GM23338 (cell line): ENCODE results near the gene CYP2D6.

Experiments
- CREB1 ChIP-seq: fragments of 250-450 bp; sonication (Bioruptor Pico); IDR thresholded peaks from 2 replicates; pipeline ENCODE4 v1.5.0; 2020; ENCODE audit warnings: low read depth, mild to moderate bottlenecking, moderate library complexity
- CTCF ChIP-seq, 2 experiments: fragments of 200-600 bp in 1 of 2; sonication (generic) in 1 of 2; conservative IDR thresholded peaks; 2 replicates each; pipeline versions ENCODE4 v1.5.1 to v1.6.1; 2016 to 2017; ENCODE audit warnings: antibody characterized with exemption in 2 of 2, low read depth in 2 of 2, mild to moderate bottlenecking in 2 of 2, moderate library complexity in 1 of 2
- EZH2 ChIP-seq: fragments of 200-600 bp; sonication (generic); IDR thresholded peaks from one replicate; pipeline ENCODE4 v1.8.0; 2017; ENCODE audit warnings: antibody characterized with exemption, mild to moderate bottlenecking, low read depth; ENCODE audit not compliant: unreplicated experiment
- EZH2phosphoT487 ChIP-seq: fragments of 200-600 bp; sonication (generic); IDR thresholded peaks from one replicate; pipeline ENCODE4 v1.8.1; 2018; ENCODE audit warnings: antibody characterized with exemption; ENCODE audit not compliant: unreplicated experiment
- REST ChIP-seq: IDR thresholded peaks from one replicate; pipeline ENCODE4 v1.6.1; 2018; ENCODE audit warnings: antibody characterized with exemption; ENCODE audit not compliant: unreplicated experiment
- STAT1 ChIP-seq: IDR thresholded peaks from one replicate; pipeline ENCODE4 v1.6.1; 2016; ENCODE audit warnings: antibody characterized with exemption; ENCODE audit not compliant: unreplicated experiment
- ZNF462 ChIP-seq: fragments of 250-450 bp; sonication (Bioruptor Pico); IDR thresholded peaks from 2 replicates; pipeline ENCODE4 v1.5.0; 2020; ENCODE audit warnings: mild to moderate bottlenecking, moderate library complexity

- TF ChIP-seq CTCF (conservative IDR thresholded peaks at IDR 0.05; ENCODE audit: low read depth in 2 of 2) = no peak
- TF ChIP-seq REST = no peak
- no peak for TF ChIP-seq EZH2
- TF ChIP-seq STAT1 = no peak
- no peak for TF ChIP-seq ZNF462 (CRISPR knock-in tag)
- TF ChIP-seq EZH2phosphoT487 = no peak
- TF ChIP-seq CREB1 = no peak
Observed at GRCh38 chr22:42163515-42163914, 32.9 kb upstream of the CYP2D6 start.
